Stimulated activated CD4-positive, alpha-beta T cell treated with anti-CD3 and anti-CD28 coated beads, Interleukin-1b, Interleukin-23, amount 100 ng/mL, for 4 hours (primary cell): ENCODE measurements around the gene GFPT2.

Source experiments
- DNase-seq, 2 donors: peaks; one replicate each; pipeline ENCODE4 v3.0.0-alpha.2; 2020; ENCODE audit warnings: low read depth in 2 of 2

GFPT2 gene

DNA sequence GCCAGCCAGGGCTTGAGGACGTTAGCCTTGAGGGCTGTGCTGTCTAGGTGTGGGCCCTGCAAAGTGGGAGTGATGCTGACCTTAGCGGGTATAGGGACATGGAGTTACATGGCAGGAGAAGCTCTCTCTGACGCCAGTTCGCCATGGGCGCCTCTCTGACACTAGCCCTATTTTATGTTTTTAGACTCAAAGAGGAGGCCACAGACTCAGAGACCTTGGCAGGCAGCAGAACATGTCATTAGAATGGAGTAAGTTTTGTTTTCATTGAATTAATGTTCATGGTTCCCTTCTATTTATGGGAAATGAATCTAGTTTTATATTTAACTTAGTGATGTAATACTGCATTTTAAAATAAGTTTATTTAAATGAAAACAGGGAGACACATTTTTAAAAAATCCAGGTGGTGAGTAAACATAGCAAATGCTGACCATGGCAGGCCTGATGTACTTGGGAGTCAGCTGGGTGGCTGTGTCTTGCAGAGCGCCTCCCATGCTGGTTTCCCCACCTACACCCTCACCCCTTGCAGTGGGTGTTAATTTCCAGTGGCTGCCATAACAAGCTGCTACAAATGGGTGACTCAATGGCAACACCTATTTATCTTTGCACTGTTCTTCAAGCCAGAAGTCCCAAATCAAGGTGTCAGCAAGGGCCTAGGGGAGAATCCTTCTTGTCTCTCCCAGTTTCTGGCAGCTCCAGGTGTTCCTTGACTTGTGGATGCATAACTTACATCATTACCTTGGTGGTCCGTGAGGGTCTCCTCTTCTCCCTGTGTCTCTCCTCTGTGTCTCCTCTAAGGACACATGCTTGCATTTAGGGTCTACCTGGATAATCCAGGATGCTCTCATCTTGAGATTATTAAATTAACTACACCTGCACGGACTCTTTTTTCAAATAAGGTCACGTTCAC is 25.6 kb upstream of the GFPT2 start:
- no peak for DNase-seq

DNA sequence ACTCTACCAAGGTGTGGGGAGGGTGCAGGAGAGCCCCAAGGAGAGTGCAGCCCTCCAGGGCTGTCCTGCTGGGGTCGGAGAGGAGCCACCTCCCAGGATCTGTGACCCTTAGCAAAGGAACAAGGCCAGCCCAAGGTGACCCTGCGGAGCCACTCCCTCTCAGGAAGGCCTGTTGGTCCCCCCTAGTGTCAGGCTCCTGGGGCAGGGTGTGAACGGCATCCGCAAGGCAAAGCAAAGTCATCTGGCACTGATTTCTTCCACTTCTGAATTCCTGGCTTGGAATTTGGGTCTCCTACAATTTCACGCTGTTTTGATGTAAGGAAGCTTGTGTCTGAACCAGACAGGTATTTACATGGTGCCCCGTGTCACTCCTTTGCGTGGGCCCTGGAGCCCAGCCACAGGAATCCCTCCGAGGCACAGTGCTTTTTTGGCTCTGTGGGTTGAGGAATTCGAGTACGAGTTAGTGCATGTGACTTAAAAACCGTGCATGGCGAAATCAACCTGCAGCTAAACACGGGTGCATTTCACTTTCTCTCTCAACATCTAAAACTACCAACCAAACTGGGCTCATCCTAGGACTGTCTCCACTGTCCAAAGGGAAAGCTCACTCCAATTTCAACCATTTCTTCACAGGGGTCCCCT is 24.5 kb upstream of the GFPT2 start:
- DNase-seq, result no peak

GRCh38 chr5:180376511-180376910 is 23.4 kb upstream of the GFPT2 start:
- DNase-seq, result no peak

DNA sequence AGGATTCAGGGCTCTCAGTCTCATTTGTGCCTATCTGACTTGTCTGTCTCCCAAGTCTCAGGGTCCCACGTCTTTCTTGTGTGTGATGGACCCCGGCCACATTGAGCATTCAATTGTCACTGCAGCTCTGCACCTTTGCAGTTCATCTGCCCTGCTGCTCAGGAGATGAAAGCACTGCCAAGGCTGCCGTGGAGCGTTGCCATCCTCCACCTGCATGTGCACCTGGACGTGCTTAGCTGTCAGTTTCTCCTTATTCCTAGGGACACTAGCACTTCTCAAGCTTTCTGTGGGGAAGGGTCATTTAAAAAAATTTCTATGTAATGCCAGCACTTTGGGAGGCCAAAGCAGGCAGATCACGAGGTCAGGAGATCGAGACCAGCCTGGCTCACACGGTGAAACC is 22.8 kb upstream of the GFPT2 start:
- no peak for DNase-seq

- no peak for DNase-seq
Observed at GRCh38 chr5:180375291-180375690, 22.2 kb upstream of the GFPT2 start.

- DNase-seq, result no peak
Observed at GRCh38 chr5:180373870-180374269, 20.7 kb upstream of the GFPT2 start.

DNA sequence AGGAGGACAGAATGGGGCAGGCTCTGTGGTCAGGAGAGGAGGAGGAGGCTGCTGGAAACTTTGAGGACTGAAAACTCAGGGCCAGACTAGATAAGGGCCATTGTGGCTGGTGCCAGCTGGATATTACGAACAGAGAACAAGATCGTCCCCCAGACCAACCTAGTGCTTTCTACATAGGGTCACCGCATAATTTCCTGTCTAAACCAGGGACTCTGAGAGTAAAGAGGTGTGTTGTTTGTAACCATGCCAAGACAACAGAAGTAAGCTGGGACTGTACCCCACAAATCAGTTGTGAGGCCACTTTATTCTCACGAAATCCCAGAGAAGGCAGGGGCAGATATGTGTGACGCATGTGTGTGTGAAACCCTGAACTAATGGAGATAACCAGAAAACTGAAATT is 20.3 kb upstream of the GFPT2 start:
- no peak for DNase-seq

GRCh38 chr5:180371949-180372348 is 18.8 kb upstream of the GFPT2 start:
- no peak for DNase-seq

DNA sequence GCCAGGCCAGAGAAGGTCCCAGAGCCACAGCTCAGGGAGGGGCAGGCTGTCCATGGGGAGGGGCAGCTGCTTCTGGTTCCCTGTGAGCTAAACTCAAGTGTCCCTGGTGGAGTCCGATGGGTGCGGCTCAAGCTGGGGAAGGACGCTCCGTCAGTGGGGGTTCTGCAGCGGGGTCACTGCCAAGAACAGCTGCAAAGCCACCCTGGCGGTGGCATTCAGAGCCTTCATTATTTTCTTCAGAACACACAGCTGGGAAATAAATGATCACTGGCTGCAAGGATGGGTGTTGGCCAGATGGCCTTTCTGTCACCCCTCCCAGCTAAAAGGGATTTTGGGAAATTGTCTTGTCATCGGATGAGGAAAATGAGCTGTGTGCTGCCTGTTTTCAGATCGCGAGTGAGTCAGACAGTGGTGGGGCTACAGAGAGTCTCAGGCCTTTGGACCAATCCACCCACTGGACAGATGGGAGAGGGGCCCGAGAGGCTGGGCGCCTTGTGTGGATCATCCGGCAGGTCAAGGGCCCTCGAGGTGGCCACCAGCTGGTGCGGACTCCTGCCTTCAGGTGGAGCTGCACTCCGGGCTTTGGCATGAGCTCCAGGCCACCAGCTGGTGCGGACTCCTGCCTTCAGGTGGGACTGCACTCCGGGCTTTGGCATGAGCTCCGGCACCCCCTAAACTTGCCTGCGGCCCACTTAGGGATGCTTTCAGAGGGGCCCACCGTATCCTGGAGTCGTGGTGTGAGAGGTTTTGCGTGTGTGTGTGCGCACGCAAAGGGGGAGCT is 17.9 kb upstream of the GFPT2 start:
- no peak for DNase-seq

DNA sequence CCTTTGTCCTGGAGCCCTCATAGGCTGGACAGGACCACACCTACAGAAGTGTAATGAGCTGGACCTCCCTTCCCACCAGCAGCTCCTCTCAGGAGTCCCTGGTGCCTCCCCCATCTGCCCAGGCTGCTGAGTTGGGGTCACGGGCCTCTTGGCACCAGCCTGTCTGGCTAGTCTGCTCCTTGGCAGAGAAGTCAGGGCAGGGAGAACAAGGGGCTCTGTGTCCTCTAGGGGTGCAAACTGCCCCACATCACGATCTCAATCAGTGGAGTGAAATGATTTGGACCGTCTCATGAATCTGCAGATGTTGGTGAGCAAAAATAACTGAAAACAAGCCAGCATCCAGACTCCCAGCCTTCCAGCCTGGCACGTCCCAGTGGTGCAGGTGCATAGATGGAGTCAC is 14.9 kb upstream of the GFPT2 start:
- no peak for DNase-seq

DNA sequence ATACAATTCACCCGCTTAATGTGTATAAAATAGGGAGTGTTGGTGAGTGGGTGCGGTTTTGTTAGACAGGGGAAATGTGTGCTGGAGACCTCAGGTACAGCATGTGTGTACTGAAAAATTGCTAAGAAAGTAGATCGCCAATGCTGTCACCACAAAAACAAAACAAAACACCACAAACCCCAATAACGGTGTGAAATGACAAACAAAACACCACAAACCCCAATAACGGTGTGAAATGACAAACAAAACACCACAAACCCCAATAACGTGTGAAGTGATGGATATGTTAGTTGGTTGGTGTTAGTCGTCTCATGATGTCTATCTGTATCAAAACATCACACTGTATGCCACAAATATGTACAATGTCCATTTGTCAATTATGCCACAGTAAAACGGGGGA is 14.2 kb upstream of the GFPT2 start:
- DNase-seq, result no peak

DNA sequence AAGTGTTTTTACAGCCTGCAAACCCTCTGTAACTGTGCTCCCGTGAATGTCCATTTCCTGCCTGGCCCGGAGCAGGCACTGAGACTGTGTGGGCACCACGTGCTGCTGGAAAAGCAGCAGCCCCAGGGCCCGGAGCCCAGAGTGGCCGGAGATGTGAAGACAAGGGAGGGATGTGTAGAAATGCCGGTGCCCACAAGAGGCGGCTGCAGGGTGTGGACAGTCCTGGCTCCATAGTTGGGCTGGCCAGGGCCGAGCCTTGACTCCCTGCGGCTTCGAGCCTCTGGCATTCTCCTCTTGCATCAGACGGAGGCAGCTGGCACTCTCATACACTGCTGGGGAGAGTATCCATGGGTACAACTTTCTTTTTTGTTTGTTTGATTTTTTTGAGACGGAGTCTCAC is 13.2 kb upstream of the GFPT2 start:
- DNase-seq, result no peak

DNA sequence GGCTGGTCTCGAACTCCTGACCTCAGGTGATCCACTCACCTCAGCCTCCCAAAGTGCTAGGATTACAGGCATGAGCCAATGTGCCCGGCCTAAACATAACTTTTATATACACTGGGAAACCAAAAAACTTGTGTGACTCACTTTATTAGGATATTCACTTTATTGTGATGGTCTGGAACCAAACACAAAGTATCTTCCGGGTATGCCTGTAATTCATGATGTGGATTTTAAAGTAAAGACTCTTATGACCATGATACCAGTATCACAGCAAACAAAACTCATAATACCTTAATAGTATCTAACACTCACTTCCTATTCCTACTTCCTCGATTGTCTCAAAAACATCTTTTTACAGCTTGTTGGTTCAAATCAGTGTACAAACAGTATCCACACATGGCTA is 12.7 kb upstream of the GFPT2 start:
- DNase-seq, result no peak

DNA sequence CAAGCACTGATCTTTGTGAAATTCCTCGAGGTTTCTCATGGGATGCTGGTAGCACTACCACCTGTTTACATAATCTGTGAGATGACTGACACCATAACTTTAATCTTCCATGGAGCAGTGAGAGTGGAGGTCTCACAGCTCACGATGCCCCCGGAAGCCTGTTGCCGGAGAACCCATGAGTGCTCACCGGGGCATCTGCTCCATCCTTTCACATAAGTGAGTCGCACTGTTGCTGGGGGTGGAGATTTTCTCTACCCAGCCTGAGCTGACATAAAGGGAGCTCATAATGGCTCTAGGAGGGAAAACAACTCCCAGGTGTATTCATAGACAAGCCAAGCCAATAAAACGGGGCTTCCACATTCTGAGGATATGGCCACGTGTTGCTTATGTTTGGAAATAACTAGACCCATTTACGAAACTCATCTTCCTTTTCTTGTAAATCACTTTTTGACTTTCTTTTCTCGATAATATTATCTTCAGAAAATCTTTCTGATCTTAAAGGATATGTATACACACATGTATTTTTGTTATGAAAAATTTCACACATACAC is 11.2 kb upstream of the GFPT2 start:
- no peak for DNase-seq

DNA sequence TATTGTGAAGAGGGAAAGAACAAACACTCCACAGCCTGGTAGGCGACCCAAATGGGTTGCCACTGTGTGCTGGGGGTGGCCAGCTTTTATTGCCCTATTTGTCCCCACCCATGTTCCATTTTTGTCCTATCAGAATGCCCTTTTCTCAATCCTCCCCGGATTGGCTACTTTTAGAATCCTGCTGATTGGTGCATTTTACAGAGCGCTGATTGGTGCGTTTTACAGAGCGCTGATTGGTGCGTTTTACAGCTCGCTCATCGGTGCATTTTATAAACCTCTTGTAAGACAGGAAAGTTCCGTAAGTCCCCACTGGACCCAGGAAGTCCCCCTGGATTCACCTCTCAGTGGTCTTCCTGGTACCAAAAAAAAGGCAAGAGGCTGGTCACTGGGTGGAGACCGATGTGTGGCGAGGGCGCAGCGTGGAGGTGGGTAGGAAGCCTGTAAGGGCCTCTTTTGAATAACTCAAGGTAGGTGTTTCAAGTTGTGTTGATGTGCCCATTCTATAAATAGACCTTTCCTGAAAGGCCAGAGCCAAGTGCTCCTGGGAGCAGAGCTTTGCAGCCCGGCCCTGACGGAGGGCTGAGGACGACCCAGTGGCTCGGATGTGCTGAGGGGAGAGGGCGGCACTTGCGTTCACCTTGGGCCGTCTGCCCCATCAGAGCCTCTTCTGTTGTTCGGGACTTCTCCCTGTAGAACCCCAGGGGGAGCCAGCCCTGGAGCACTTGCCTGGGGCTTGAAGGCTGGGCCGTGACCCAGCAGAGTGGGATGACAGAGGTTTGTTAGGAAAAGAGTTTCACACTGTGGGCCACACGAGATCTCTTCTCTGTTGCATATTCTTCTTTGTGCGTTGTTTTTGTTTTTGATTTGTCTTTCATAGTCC is 7.2 kb upstream of the GFPT2 start:
- no peak for DNase-seq

DNA sequence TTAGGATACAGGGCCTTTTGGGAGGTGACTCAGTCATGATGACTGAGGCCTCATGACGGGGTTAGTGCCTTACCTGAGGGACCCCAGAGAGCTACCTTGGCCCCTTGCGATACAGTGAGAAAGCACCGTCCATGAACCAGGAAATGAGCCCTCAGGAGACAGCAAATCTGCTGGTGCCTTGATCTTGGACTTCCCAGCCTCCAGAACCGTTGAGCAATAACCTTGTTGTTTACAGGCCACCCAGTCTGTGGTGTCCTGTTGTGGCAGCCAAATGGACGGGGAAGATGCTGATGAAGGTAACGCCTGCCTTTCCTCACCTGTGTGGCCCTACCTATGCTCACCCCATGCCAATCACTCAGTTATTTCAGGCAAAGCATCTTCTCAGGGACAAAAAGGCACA is 5.6 kb upstream of the GFPT2 start:
- DNase-seq, result no peak

DNA sequence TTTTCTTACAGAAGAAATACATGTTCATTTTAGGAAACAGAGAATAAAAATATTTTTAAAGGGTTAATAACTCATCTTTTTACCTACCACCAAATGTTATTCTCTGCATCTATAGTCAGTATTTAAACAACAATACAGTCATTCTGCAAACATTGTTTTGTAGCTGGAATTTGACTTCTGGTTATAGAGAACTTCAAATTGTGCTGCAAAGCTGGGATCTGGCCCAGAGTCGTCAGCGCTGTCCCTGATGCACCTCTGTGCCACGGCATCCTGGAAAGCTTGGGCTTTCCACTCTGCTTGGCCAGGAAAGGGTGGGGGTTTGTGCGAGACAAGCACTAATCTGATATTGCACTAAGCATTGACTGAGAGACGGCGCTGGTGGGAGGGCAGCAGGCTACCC is 5.0 kb upstream of the GFPT2 start:
- no peak for DNase-seq

DNA sequence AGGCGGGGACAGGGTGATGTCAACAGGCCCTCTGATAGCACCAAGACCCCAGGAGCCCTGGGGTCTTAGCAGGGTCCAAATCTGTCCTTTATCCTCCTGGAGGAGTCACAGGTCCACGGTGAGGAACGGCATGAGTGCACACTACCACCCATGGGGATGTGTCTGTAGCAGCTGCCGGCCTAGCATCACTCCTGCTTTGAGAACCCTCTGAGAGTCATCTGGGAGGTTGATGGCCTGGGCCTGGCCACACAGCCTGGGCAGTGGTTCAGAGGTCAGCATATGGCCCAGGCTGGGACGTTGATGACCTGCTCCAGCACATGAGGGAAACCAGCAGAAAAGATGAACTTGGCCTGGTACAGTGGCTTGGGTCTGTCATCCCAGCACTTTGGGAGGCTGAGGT is 1.8 kb upstream of the GFPT2 start:
- no peak for DNase-seq

- DNase-seq, result no peak
Observed at GRCh38 chr5:180353980-180354452, 880 bp upstream of the GFPT2 start.

DNA sequence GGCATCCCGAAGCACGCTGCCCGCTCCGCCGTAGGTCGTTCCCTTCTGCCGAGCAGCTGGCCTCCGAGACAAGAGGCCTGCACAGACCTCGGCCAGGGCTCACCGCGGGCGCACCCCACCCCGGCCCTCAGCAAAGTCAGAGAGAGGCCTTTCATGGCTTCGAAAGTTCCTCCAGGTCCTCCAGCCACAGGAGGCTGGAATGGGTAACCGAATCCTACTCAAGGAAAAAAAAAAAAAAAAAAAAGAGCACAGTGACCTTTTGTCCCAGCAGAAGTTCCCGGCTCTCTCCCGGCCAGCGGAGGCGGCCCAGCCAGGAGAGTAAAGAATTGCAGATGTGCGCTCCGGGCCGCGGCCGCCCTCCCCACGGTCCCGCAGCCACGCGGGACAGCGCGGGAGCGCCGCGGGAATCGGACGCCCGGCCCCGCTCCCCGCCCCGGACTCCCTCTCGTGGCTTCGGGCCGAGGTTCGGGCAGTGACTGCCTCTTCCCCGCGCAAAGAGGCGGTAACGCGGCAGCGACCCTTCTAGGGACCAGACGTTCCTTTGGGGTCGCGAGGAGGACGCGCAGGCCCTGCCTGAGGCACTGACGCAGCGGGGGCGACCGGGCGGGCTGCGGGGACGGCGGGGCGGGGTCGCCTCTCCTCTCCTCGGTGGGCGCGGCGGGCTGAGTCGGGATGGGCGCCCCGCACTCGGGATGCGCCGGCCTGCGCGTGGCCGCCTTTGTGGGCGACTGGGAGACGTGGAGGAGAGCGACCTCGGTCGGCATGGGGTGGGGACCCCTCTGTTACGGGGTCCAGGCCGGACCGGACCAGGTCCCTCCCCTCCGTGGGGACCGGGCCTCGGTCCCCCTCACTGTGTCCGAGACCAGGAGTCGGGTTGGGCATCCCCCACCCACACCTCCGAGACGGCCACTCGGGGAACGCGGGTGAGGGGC is 754 bp downstream of the GFPT2 start:
- no peak for DNase-seq
